Stimulated activated naive CD8-positive, alpha-beta T cell treated with anti-CD3 and anti-CD28 coated beads, Interleukin-15, Interleukin-2, amounts not matched to agents 100 ng/mL and 50 ng/mL, for 24 hours (primary cell): ENCODE measurements around the gene APOL4.
"Not testable (repeated sequence)": the region's sequence is repeated elsewhere in the genome, so short reads cannot be mapped to it uniquely, and the experiment has no call there.

ENCODE experiments used
- H3K27ac Mint-ChIP-seq: one replicate; pipeline ENCODE4 v1.8.0; 2021; ENCODE audit warnings: mild to moderate bottlenecking, mixed read lengths
- H3K27me3 Mint-ChIP-seq: one replicate; pipeline ENCODE4 v1.8.0; 2021; ENCODE audit warnings: mixed read lengths
- H3K36me3 Mint-ChIP-seq: one replicate; pipeline ENCODE4 v1.8.0; 2021; ENCODE audit warnings: low read depth, mixed read lengths
- H3K4me1 Mint-ChIP-seq: one replicate; pipeline ENCODE4 v1.8.0; 2021; ENCODE audit warnings: low read depth, mixed read lengths
- H3K4me3 Mint-ChIP-seq: one replicate; pipeline ENCODE4 v1.8.0; 2021; ENCODE audit warnings: mild to moderate bottlenecking, mixed read lengths
- H3K9me3 Mint-ChIP-seq: one replicate; pipeline ENCODE4 v1.8.0; 2021; ENCODE audit warnings: mixed read lengths

Gene APOL4

DNA sequence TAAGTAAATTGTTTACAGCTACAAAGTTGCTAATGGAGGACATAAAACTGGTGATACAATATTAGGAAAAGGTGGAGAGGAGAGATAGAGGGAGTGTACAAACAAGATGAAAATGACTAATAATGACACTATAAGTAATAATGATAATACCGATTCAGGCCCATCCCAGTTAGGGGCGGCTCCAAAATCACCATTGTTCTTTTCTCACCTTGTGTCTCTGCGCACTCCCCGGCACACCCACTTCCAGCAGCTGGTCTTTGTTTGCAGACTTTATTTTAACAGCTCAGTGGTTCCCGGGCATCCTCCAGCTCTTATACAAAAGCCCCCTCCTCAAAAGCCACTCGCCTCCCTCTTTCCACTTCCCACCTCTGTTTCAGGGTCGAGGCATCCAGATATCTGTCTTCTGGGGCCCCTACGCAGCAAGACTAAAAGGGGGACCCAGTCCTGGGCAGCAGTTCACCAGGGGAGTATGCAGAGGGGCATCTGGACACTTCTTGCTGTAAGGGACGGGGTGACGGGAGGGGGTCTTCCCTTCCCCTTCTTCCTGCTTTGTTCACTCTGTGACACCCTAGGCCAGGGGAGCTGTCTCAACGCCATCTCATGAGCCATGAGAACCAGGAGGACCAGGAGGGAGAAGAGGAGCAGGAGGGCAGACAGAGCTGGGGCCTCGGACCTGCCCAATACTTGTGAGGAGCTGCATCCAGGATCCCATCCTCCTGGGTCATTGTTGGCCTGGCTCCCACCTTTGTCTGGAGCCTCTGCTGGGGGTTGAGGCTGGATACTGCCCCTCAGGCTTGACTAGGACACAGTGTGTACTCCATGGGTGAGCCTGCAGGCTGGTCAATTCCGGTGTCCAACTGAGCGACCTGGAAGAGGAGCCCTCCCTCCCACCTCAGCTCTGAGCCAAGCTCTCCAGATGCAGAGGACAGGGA lies 35.0 kb upstream of the APOL4 start:
- peaks cover 54% of the 10 kb centered on the region for H3K36me3 Mint-ChIP-seq
- no peaks in the 10 kb centered on the region for H3K27me3 Mint-ChIP-seq
- H3K27ac Mint-ChIP-seq = no peak overlapping the region
- H3K9me3 Mint-ChIP-seq = no peaks in the 10 kb centered on the region
- H3K4me3 Mint-ChIP-seq = peak overlapping the region; percentile 94
- H3K4me1 Mint-ChIP-seq = peaks cover 68% of the 10 kb centered on the region

DNA sequence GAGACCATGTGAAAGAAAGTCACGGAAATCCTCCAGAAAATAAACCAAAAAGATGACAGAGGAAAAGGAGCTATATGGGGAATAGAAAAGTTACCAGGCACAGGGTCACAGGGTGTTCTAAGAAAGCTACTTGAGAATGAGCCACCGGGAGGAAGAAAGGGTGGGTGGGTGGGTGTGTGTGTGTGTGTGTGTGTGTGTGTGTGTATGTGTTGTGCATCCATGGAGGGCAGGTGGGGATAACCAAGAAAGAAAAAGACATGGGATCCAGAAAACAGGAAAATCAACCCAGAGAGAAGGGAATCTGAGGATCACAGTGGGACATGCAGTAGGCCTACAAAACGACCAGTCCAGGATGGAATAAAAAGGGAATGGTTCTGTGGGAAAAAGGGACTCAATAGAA lies 34.0 kb upstream of the APOL4 start:
- peak overlapping the region; percentile 62 for H3K27ac Mint-ChIP-seq
- H3K4me3 Mint-ChIP-seq = peak overlapping the region; percentile 94
- peaks cover 62% of the 10 kb centered on the region for H3K4me1 Mint-ChIP-seq
- H3K9me3 Mint-ChIP-seq = no peaks in the 10 kb centered on the region
- H3K27me3 Mint-ChIP-seq = no peaks in the 10 kb centered on the region
- peaks cover 63% of the 10 kb centered on the region for H3K36me3 Mint-ChIP-seq

DNA sequence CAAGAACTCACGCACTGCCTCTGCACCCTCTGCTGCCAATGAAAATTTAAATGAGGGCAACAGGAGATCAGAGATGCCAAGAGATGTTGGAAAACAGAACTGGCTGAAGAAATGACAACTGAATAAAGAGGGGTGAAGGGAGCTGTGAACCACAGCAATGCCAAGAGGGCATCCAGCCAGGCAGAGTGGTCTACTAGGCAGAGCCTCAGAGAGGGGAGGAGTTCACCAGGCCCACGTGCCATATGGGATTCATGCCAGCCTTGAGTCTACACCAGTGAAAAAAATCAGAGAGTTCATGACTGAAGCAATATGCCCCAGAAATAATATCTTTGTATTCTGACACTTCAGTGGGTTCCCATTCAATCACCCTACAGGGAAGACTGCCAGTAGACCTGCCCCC lies 33.3 kb upstream of the APOL4 start:
- H3K27me3 Mint-ChIP-seq = no peaks in the 10 kb centered on the region
- peaks cover 55% of the 10 kb centered on the region for H3K4me1 Mint-ChIP-seq
- H3K4me3 Mint-ChIP-seq = peak overlapping the region; percentile 94
- H3K9me3 Mint-ChIP-seq = no peaks in the 10 kb centered on the region
- H3K27ac Mint-ChIP-seq = peak overlapping the region; percentile 2
- peaks cover 63% of the 10 kb centered on the region for H3K36me3 Mint-ChIP-seq

DNA sequence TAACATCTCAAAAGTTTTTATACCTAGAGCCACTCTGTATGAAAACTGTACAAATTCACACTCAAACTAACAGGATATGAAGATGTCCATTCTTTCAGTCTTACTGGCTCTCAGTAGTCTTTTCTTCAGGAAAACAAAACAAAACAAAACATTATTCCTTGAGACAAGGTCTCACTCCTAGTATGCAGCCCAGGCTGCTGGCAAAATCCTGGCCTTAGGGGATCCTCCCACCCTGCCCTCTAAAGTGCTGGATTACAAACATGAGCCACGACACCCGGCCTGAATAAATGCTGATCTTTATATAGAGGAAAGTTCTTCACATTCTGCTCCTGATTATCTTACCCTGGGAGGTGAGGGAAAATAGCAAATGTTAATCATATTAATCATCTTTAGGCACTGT lies 32.6 kb upstream of the APOL4 start:
- Mint-ChIP-seq H3K36me3 (peaks cover 67% of the 10 kb centered on the region), H3K9me3 (no peaks in the 10 kb centered on the region), H3K27ac (no peak overlapping the region), H3K4me1 (peaks cover 48% of the 10 kb centered on the region), H3K27me3 (no peaks in the 10 kb centered on the region), H3K4me3 (no peak overlapping the region)

DNA sequence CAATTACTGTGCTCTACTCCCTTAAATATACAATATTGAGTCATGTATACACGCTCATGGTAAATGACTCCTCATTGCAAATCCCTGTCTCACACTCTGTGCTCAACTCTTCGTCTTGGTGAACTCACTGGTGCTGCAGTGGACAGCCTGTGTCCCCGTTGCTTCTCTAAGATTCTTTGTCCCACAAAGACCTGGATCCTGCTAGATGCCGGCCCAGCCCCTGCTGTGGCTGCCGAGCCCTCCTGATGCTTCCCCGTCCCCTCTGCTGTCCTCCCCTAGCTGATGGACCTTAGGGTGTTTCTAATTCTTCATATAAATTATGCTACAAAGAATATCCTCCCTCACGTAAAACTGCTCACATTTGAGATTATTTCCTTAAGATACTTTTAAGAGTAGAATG lies 32.2 kb upstream of the APOL4 start:
- Mint-ChIP-seq H3K4me1 (peaks cover 46% of the 10 kb centered on the region), H3K27me3 (no peaks in the 10 kb centered on the region), H3K27ac (no peak overlapping the region), H3K9me3 (no peaks in the 10 kb centered on the region), H3K4me3 (no peak overlapping the region), H3K36me3 (peaks cover 70% of the 10 kb centered on the region)

DNA sequence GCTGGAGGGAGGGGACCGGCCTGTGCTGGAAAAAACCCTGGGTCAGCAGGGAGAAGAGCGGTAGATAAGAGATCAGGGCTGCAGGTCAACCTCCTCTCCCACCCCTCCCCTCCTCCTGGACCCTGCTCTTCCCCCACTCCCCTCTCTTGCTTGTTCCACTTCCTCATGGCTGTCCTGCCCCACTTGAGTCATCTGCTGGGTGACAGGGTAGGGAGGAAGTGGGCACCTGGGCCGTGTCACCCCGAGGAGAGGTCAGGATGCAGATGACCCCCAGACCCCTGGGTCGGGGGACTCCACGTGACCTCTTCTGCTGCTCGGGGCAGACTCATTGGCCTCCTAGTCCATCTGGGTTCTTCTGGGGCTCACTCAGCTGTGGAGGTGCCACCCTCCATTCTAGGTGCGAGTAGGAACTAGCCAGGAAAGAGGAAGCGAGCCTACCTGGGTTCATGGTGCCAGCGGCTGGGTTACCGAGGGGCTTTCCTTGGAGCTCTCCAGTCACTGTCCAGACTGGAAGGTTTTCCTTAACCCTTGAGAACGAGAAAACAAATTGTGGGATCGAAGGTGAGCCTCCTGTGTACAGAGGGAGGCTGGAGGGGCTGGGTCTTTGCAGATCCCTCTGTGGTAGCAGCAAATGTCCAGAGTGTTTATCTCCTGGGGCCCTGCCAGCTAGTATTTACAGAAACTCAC lies 31.2 kb upstream of the APOL4 start:
- H3K9me3 Mint-ChIP-seq = no peaks in the 10 kb centered on the region
- no peaks in the 10 kb centered on the region for H3K27me3 Mint-ChIP-seq
- H3K4me3 Mint-ChIP-seq = no peak overlapping the region
- H3K4me1 Mint-ChIP-seq = peaks cover 40% of the 10 kb centered on the region
- H3K27ac Mint-ChIP-seq = no peak overlapping the region
- H3K36me3 Mint-ChIP-seq = peaks cover 71% of the 10 kb centered on the region

DNA sequence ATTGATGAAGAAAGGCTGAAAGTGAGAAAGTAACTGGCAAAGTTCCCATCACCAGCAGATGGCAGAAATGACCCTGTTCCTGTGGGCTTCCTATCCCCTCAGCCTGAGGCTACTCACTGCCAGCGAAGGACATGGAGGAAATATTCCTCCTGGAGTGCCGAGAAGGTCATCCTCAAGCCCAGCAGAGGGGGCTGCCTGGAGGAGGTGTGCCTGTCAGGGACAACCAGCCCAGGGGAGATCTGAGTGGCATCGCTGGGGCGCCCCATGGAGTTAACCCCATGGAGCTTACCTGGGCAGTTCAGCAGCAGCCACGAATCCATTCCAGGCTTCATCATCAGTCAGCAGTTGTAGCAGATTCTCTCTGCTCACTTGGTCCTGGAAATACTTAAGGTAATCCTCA lies 29.4 kb upstream of the APOL4 start:
- not testable (repeated sequence) for H3K9me3 Mint-ChIP-seq, H3K27me3 Mint-ChIP-seq, H3K4me3 Mint-ChIP-seq, H3K27ac Mint-ChIP-seq
- Mint-ChIP-seq H3K36me3 (peaks cover 72% of the 10 kb centered on the region), H3K4me1 (peaks cover 22% of the 10 kb centered on the region)

DNA sequence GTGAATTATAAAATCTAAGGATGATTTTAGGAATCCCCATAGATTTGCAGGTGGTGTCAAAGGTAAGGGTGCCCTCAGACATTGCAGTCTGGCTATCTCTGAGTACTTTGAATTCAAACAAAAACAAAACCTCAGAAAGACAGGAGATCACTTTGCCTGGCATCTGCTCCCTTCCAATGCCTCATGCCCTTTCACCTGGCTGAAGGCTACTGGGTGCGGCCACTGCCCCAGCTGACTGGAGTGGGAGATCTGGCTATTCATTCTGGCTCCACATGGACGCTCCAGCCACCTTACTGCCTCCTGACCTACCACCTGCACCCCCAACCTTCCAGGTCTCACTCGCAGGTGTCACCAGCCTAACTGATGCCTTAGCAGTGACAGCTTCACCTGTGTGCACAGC lies 28.0 kb upstream of the APOL4 start:
- not testable (repeated sequence) for H3K4me1 Mint-ChIP-seq

DNA sequence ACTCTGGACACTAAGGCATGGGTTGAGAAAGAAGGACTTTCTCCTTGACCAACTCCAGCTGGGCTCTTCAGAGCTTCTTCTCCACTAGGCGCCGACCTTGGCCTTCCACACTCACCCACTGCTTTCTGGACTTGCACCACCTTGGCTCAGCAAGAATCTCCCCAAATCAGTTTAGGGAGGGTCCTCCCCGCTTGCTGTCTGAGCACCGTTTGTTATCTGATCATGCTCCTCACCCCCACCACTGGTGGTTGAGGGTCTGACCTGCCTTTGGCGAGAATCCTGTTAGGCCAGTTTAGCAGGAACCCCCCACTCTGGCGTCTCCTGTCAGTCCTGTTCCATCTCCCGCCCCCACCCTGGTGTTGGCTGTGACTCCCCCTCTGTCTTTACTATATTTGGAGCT lies 27.3 kb upstream of the APOL4 start:
- Mint-ChIP-seq H3K27me3 (no peaks in the 10 kb centered on the region), H3K4me1 (peaks cover 3% of the 10 kb centered on the region), H3K4me3 (no peak overlapping the region), H3K9me3 (no peaks in the 10 kb centered on the region), H3K36me3 (peaks cover 58% of the 10 kb centered on the region), H3K27ac (no peak overlapping the region)

More for the DNA sequence above, 28.0 kb upstream of the APOL4 start:
- H3K9me3 Mint-ChIP-seq, H3K27ac Mint-ChIP-seq, H3K27me3 Mint-ChIP-seq, H3K4me3 Mint-ChIP-seq: not testable (repeated sequence)
- peaks cover 62% of the 10 kb centered on the region for H3K36me3 Mint-ChIP-seq

DNA sequence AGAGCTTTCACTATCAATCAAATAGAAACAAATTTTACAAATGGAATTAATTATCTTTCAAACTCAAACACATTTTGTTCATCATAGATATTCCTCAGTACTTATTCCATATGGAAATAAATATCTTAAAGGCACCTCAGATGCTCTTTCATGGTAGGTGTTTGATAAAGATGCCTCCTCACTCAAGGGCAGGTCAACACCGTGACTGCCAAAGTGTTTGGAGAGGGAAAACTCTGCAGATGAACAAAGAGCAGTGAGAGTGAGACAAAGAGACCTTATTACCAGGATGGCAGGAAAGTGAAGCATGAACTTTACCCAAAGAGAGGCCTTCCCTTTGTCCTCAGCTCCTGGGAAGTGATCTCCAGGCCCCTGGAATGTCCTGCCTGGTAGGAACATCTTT lies 26.8 kb upstream of the APOL4 start:
- not testable (repeated sequence) for H3K27me3 Mint-ChIP-seq, H3K9me3 Mint-ChIP-seq, H3K27ac Mint-ChIP-seq, H3K4me1 Mint-ChIP-seq, H3K4me3 Mint-ChIP-seq
- peaks cover 54% of the 10 kb centered on the region for H3K36me3 Mint-ChIP-seq

DNA sequence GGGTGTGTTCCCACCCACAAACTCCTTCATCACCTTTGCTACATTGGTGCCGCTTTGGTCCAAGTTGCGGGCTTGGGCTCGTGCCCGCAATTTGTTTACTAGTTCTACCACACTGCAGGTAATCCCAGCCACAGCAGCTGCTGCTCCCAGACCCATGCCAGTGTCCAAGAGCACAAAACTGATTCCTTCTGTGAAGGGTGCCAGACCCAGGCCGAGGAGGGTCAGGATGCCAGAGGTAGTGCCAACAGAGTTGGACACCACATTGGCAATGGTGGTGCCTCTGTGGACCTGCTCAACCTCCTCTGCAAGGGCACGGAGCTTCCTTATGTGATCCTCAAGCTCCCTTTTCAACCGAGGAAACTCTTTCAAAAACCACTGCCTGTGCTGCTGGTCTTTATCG lies 26.2 kb upstream of the APOL4 start:
- no peaks in the 10 kb centered on the region for H3K27me3 Mint-ChIP-seq
- peaks cover 51% of the 10 kb centered on the region for H3K36me3 Mint-ChIP-seq
- no peak overlapping the region for H3K4me3 Mint-ChIP-seq
- H3K9me3 Mint-ChIP-seq = no peaks in the 10 kb centered on the region
- peaks cover 3% of the 10 kb centered on the region for H3K4me1 Mint-ChIP-seq
- H3K27ac Mint-ChIP-seq = no peak overlapping the region

DNA sequence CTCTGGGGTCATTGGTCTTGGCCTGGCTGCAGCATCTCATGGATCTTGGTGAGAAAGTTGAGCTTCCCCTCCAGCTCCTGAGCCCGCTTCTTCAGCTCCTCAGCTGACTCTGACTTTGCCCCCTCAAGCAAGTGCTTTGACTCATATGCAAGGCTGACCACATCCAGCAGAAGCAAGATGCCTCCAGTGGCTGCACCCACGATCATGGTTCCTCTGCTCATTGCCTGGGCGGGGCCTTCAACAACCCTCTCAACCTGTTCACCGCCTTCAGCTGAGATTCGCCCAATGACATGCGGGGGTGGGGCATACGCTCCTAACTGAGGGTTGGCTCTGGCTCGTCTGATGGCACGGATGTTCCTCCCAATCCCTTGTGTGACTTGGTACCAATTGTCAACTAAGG lies 25.8 kb upstream of the APOL4 start:
- no peaks in the 10 kb centered on the region for H3K9me3 Mint-ChIP-seq
- H3K27me3 Mint-ChIP-seq = no peaks in the 10 kb centered on the region
- H3K4me3 Mint-ChIP-seq = no peak overlapping the region
- H3K27ac Mint-ChIP-seq = no peak overlapping the region
- peaks cover 3% of the 10 kb centered on the region for H3K4me1 Mint-ChIP-seq
- peaks cover 49% of the 10 kb centered on the region for H3K36me3 Mint-ChIP-seq

DNA sequence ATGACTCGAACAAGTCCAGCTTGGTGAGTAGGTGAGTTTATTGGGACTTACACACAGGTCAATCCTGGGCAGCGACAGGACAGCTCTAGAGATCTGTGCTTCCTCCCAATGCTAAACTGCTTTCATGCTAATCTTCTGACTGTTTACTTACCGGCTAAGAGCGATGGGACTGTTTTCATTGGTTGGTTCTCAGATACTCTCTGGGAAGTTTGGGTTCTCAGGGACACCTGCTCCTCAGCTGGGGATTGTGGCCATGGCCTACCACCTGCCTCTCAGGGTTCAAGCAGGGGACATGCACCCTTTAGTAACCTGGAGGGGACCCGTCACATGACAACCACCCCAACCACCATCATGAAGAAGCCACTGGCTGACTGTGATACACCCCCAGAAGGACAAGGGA lies 24.6 kb upstream of the APOL4 start:
- H3K27me3 Mint-ChIP-seq = no peaks in the 10 kb centered on the region
- H3K27ac Mint-ChIP-seq = no peak overlapping the region
- no peaks in the 10 kb centered on the region for H3K9me3 Mint-ChIP-seq
- H3K4me1 Mint-ChIP-seq = peaks cover 7% of the 10 kb centered on the region
- H3K4me3 Mint-ChIP-seq = no peak overlapping the region
- peaks cover 39% of the 10 kb centered on the region for H3K36me3 Mint-ChIP-seq

DNA sequence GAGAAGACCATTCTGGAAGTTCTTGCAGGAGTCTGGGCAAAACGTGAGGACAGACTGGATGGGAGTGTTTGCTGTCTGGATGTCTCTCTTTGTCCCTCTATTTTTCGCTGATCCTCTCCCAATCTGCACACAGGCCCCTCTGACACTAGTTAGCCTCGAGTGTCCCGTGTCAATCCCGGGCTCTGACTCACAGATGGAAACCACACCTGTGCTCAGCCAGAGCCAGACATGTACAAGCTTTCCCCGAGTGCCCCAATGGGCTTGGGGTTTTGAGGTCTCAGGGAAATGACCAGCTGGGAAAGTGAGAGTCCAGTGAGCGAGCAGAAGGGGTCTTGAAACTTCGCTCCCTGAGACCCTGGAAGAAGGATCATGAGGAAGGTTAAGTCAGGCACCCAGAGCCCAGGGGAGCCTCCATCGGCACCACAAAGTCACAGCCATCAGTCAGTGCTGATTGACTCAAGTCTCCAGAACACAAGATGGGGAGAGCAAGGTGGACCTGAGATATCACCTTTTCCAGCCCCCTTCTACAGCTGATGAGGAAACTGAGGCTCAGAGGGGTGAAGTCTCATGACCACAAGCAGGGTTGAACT lies 23.8 kb upstream of the APOL4 start:
- Mint-ChIP-seq H3K36me3 (peaks cover 35% of the 10 kb centered on the region), H3K9me3 (no peaks in the 10 kb centered on the region), H3K27ac (no peak overlapping the region), H3K4me3 (no peak overlapping the region), H3K4me1 (peaks cover 7% of the 10 kb centered on the region), H3K27me3 (no peaks in the 10 kb centered on the region)

DNA sequence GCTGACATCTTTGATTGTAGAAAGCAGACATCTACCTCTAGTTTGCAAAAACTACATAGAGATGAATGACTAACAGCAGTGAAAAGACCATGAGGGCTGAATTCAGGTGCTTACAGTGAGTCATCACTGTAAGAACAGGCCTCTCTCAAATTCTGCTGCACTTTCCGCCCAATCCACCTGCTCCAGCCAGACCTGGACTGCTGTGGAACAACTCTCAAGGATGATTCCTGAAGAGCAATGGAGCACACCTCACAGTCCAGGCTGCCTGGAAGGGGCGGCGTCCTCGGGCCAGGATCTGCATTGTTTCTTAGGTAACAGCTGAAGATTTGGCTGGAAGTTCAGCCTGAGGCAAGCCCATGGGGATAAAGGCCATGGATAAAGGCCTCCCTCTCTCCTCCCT lies 22.6 kb upstream of the APOL4 start:
- Mint-ChIP-seq H3K27ac (no peak overlapping the region), H3K27me3 (no peaks in the 10 kb centered on the region), H3K4me1 (peaks cover 7% of the 10 kb centered on the region), H3K9me3 (no peaks in the 10 kb centered on the region), H3K36me3 (peaks cover 28% of the 10 kb centered on the region), H3K4me3 (no peak overlapping the region)
